ENCODE results near the gene KLF2. TPM values are rescaled to one million over a fixed set of nuclear protein-coding genes. Genes with fewer than 3 reads are reported as not detected.

Gene KLF2
- total RNA-seq, 2 donors from 2014 or later = 19.8 to 24.4 TPM

Other genes with a start within 250 kb of the KLF2 start
- 100 to 1,000 TPM; 379 TPM for gene TPM4, start 248.3 kb upstream of the KLF2 start, total RNA-seq
- 10 to 100 TPM; 67.8 to 70.5 TPM for gene RAB8A, start 212.9 kb upstream of the KLF2 start, total RNA-seq
- 10 to 100 TPM; 12.6 to 13.5 TPM for gene HSH2D, start 181.1 kb upstream of the KLF2 start, total RNA-seq
- gene CIB3, start 151.3 kb upstream of the KLF2 start, total RNA-seq = not detected
- 100 to 1,000 TPM in 1 of 2 donors, 10 to 100 TPM in 1; 98.1 to 103 TPM for gene FAM32A, start 139.4 kb upstream of the KLF2 start, total RNA-seq
- 100 to 1,000 TPM in 1 of 2 donors, 10 to 100 TPM in 1; 45.9 to 130 TPM for gene AP1M1, start 126.9 kb upstream of the KLF2 start, total RNA-seq
- 10 to 100 TPM; 18.4 to 30.4 TPM for gene EPS15L1, start 147.1 kb downstream of the KLF2 start, total RNA-seq
- 10 to 100 TPM in 1 of 2 donors, under 1 TPM in 1; 0.91 to 10.1 TPM for gene CALR3, start 171.3 kb downstream of the KLF2 start, total RNA-seq
- 10 to 100 TPM in 1 of 2 donors, 1 to 10 TPM in 1; 8.0 to 13.7 TPM for gene C19orf44, start 171.6 kb downstream of the KLF2 start, total RNA-seq
- 10 to 100 TPM; 20.9 to 32.7 TPM for gene CHERP, start 217.6 kb downstream of the KLF2 start, total RNA-seq
- gene SLC35E1, start 247.6 kb downstream of the KLF2 start, total RNA-seq = 10 to 100 TPM; 42.0 to 69.1 TPM